HCT116 (cell line): ENCODE data around the gene FOXN1. TPM values are rescaled to one million over a fixed set of nuclear protein-coding genes. Genes with fewer than 3 reads are reported as not detected.
"Not testable (repeated sequence)": the region's sequence is repeated elsewhere in the genome, so short reads cannot be mapped to it uniquely, and the experiment has no call there.

ENCODE experiments used
- ATAC-seq: fragments of 200-7000 bp; cut with Tn5 transposase; 2 replicates; pipeline ENCODE4 v1.9.1; 2020; ENCODE audit warnings: mild to moderate bottlenecking, moderate library complexity
- BruUV-seq: library from RNA; stranded (reverse); fragments of 400-500 nt; replicated peaks from 2 replicates; lab custom pipeline; 2021; lab: Mats Ljungman, UMichigan
- CTCF ChIA-PET: fragments of 300-600 bp; sonication (Branson Sonifier 250); formaldehyde crosslinking; loops from one replicate; lab custom pipeline; 2021; ENCODE audit warnings: antibody characterized with exemption; lab: Charles Lee
- POLR2A ChIA-PET: fragments of 300-600, 350-600 bp; sonication (Branson Sonifier 250); formaldehyde crosslinking; loops from one replicate; lab custom pipeline; 2021; ENCODE audit warnings: antibody characterized with exemption; lab: Charles Lee
- RAD21 ChIA-PET, 2 experiments: fragments of 300-600 bp; sonication (Branson Sonifier 250); formaldehyde crosslinking; loops; one replicate each; lab custom pipeline; 2023; ENCODE audit warnings: low total read pairs in 2 of 2; ENCODE audit not compliant: uncharacterized antibody in 2 of 2, unreplicated experiment in 2 of 2, low non-redundant PET in 1 of 2; lab: Charles Lee
- DNase-seq: peaks from one replicate; pipeline ENCODE4 v3.0.0-alpha.2; 2010; ENCODE audit warnings: low read depth, low spot score
- H2AFZ ChIP-seq: fragments of 200-600 bp; shearing (Covaris generic), sonication (generic); 2 replicates; pipeline ENCODE4 v1.6.1; 2017; ENCODE audit warnings: low read depth, mixed run types, mixed read lengths, antibody characterized with exemption, low read length; ENCODE audit not compliant: poor library complexity, severe bottlenecking
- H3K27ac ChIP-seq: 2 replicates; pipeline ENCODE4 v1.5.1; 2012; ENCODE audit warnings: low read depth, low read length
- H3K27me3 ChIP-seq: fragments of 200-600 bp; sonication (generic); 2 replicates; pipeline ENCODE4 v1.6.1; 2016; ENCODE audit warnings: mixed run types, low read length, mixed read lengths; ENCODE audit not compliant: insufficient read depth
- H3K36me3 ChIP-seq, 2 experiments: fragments of 200-500 bp in 1 of 2; fragments of 200-600 bp in 1 of 2; sonication (Bioruptor generic) in 1 of 2; sonication (generic) in 1 of 2; 2 replicates each; pipeline versions ENCODE4 v1.5.1 to v1.6.1; 2014 to 2016; ENCODE audit warnings: low read length in 2 of 2, inconsistent platforms in 1 of 2, mixed read lengths in 1 of 2, mixed run types in 1 of 2; ENCODE audit not compliant: insufficient read depth in 2 of 2, control insufficient read depth in 1 of 2
- H3K4me1 ChIP-seq, 2 experiments: fragments of 200-600 bp in 1 of 2; sonication (generic) in 1 of 2; 2 replicates each; pipeline versions ENCODE4 v1.5.1 to v1.6.1; 2012 to 2017; ENCODE audit warnings: low read length in 2 of 2, inconsistent platforms in 1 of 2, mild to moderate bottlenecking in 1 of 2, mixed read lengths in 1 of 2, mixed run types in 1 of 2, moderate library complexity in 1 of 2; ENCODE audit not compliant: insufficient read depth in 2 of 2, control insufficient read depth in 1 of 2
- H3K4me2 ChIP-seq: fragments of 200-600 bp; sonication (generic); 2 replicates; pipeline ENCODE4 v1.6.1; 2017; ENCODE audit warnings: mixed run types, low read length, mixed read lengths
- H3K4me3 ChIP-seq, 2 experiments: fragments of 200-600 bp in 1 of 2; sonication (generic) in 1 of 2; replicated peaks in 1 of 2; 2 replicates each; pipeline ENCODE4 v1.5.1; 2011 to 2016; ENCODE audit warnings: low read length in 2 of 2, control low read depth in 1 of 2, low read depth in 1 of 2, mild to moderate bottlenecking in 1 of 2, mixed read lengths in 1 of 2, mixed run types in 1 of 2
- H3K79me2 ChIP-seq: fragments of 200-600 bp; sonication (generic); 2 replicates; pipeline ENCODE4 v1.6.1; 2017; ENCODE audit warnings: mild to moderate bottlenecking, mixed run types, low read length, moderate library complexity, mixed read lengths; ENCODE audit not compliant: insufficient read depth
- H3K9ac ChIP-seq: fragments of 200-600 bp; sonication (generic); 2 replicates; pipeline ENCODE4 v1.6.1; 2016; ENCODE audit warnings: low read length, mixed read lengths
- H3K9me2 ChIP-seq: fragments of 200-600 bp; sonication (generic), shearing (Covaris generic); 2 replicates; pipeline ENCODE4 v1.6.1; 2017; ENCODE audit warnings: mixed run types, mild to moderate bottlenecking, moderate library complexity; ENCODE audit not compliant: insufficient read depth
- H3K9me3 ChIP-seq, 2 experiments: fragments of 200-500 bp in 1 of 2; fragments of 200-600 bp in 1 of 2; sonication (Bioruptor generic) in 1 of 2; sonication (generic) in 1 of 2; 2 replicates each; pipeline ENCODE4 v1.6.1; 2014 to 2017; ENCODE audit warnings: low read length in 2 of 2, mixed read lengths in 2 of 2, inconsistent platforms in 1 of 2, low read depth in 1 of 2, mild to moderate bottlenecking in 1 of 2, mixed run types in 1 of 2, moderate library complexity in 1 of 2; ENCODE audit not compliant: control insufficient read depth in 1 of 2, insufficient read depth in 1 of 2
- H4K20me1 ChIP-seq: fragments of 200-600 bp; sonication (generic), shearing (Covaris generic); 2 replicates; pipeline ENCODE4 v1.6.1; 2017; ENCODE audit warnings: mixed run types, mild to moderate bottlenecking, moderate library complexity; ENCODE audit not compliant: insufficient read depth
- CBX3 ChIP-seq: IDR thresholded peaks from 2 replicates; pipeline ENCODE4 v1.6.1; 2012; ENCODE audit warnings: low read depth
- CEBPB ChIP-seq: IDR thresholded peaks from 2 replicates; pipeline ENCODE4 v1.6.1; 2012; ENCODE audit warnings: low read depth
- CTCF ChIP-seq, 3 experiments: fragments of 200-600 bp in 1 of 3; sonication (generic) in 1 of 3; IDR thresholded peaks in 2 of 3; conservative IDR thresholded peaks in 1 of 3; 2 replicates each; pipeline ENCODE4 v1.5.1; 2012 to 2017; ENCODE audit warnings: low read depth in 2 of 3, low read length in 2 of 3, antibody characterized with exemption in 1 of 3, borderline replicate concordance in 1 of 3, control low read depth in 1 of 3, mild to moderate bottlenecking in 1 of 3, mixed read lengths in 1 of 3, mixed run types in 1 of 3, moderate library complexity in 1 of 3; ENCODE audit not compliant: insufficient read depth in 1 of 3
- EGR1 ChIP-seq: IDR thresholded peaks from 2 replicates; pipeline ENCODE4 v1.6.1; 2012; ENCODE audit warnings: low read depth
- EZH2 ChIP-seq: fragments of 200-600 bp; sonication (generic); IDR thresholded peaks from 2 replicates; pipeline ENCODE4 v1.6.1; 2017; ENCODE audit warnings: antibody characterized with exemption, mixed run types
- EZH2phosphoT487 ChIP-seq: fragments of 200-600 bp; IDR thresholded peaks from 2 replicates; pipeline ENCODE4 v1.6.1; 2018; ENCODE audit warnings: antibody characterized with exemption, borderline replicate concordance
- FOSL1 ChIP-seq: IDR thresholded peaks from 2 replicates; pipeline ENCODE4 v1.6.1; 2012; ENCODE audit warnings: low read depth
- JUND ChIP-seq: IDR thresholded peaks from 2 replicates; pipeline ENCODE4 v1.6.1; 2012
- POLR2A ChIP-seq: IDR thresholded peaks from 2 replicates; pipeline ENCODE4 v1.7.0; 2011; ENCODE audit warnings: borderline replicate concordance; ENCODE audit not compliant: insufficient read depth, insufficient read length; ENCODE audit errors: extremely low read depth
- RAD21 ChIP-seq: IDR thresholded peaks from 2 replicates; pipeline ENCODE4 v1.6.1; 2012; ENCODE audit warnings: low read depth, mild to moderate bottlenecking
- REST ChIP-seq: IDR thresholded peaks from 2 replicates; pipeline ENCODE4 v1.6.1; 2012; ENCODE audit warnings: low read depth
- SRF ChIP-seq: IDR thresholded peaks from 2 replicates; pipeline ENCODE4 v1.6.1; 2012; ENCODE audit warnings: low read depth
- YY1 ChIP-seq: IDR thresholded peaks from 2 replicates; pipeline ENCODE4 v1.6.1; 2011; ENCODE audit warnings: low read length, low read depth, moderate library complexity, mild to moderate bottlenecking; ENCODE audit not compliant: insufficient replicate concordance; ENCODE audit errors: extremely low read depth
- ZBTB33 ChIP-seq: IDR thresholded peaks from 2 replicates; pipeline ENCODE4 v1.6.1; 2011; ENCODE audit warnings: mild to moderate bottlenecking, low read length, moderate library complexity; ENCODE audit not compliant: insufficient replicate concordance; ENCODE audit errors: extremely low read depth
- ZFX ChIP-seq: fragments of 450-650 bp; IDR thresholded peaks from 2 replicates; pipeline ENCODE4 v1.6.1; 2017
- intact Hi-C: fragments of 100-400 bp; cut with micrococcal nuclease; formaldehyde crosslinking; loops from 2 replicates; pipeline ENCODE4 v1.10.0; 2022
- total RNA-seq: library from RNA; stranded (reverse); gene quantifications from one replicate; pipeline ENCODE4 v1.2.1, GENCODE V29; 2021; ENCODE audit not compliant: unreplicated experiment

Gene FOXN1
- total RNA-seq, 1 experiment from 2014 or later = not detected

- H3K9ac ChIP-seq, H3K27ac ChIP-seq, intact Hi-C loops, CTCF ChIA-PET, H2AFZ ChIP-seq, H3K9me2 ChIP-seq, H3K27me3 ChIP-seq, H3K4me1 ChIP-seq, BruUV-seq, H3K36me3 ChIP-seq, H3K4me2 ChIP-seq, H3K79me2 ChIP-seq, RAD21 ChIA-PET, POLR2A ChIA-PET, H4K20me1 ChIP-seq, H3K9me3 ChIP-seq, ATAC-seq, DNase-seq, H3K4me3 ChIP-seq: not testable (repeated sequence)
Observed at GRCh38 chr17:28522281-28522680, 16.1 kb downstream of the FOXN1 start.

GRCh38 chr17:28523186-28523585, 17.0 kb downstream of the FOXN1 start:
- Histone ChIP-seq H3K27me3 (no peaks in the 10 kb centered on the region), H4K20me1 (no peaks in the 10 kb centered on the region), H3K9me3 (no peaks in the 10 kb centered on the region), H3K36me3 (no peaks in the 10 kb centered on the region), H3K9ac (no peak overlapping the region), H2AFZ (no peak overlapping the region), H3K79me2 (no peaks in the 10 kb centered on the region), H3K4me2 (no peak overlapping the region), H3K27ac (no peak overlapping the region), H3K9me2 (no peaks in the 10 kb centered on the region), H3K4me1 (peaks cover 0 to 8% of the 10 kb centered on the region in 2 experiments; a peak in 2 of 4 replicates), H3K4me3 (no peak overlapping the region)
- no TSS peak for BruUV-seq
- DNase-seq = no peak
- intact Hi-C loops = no loop called here
- ChIA-PET POLR2A (no interaction called here), RAD21 (no interaction called here), CTCF (no interaction called here)
- no peak for ATAC-seq
- no peak for TF ChIP-seq JUND
- TF ChIP-seq ZBTB33 = no peak
- no peak for TF ChIP-seq YY1
- TF ChIP-seq RAD21 = no peak
- TF ChIP-seq REST = no peak
- TF ChIP-seq SRF = no peak
- no peak for TF ChIP-seq POLR2A
- no peak for TF ChIP-seq EGR1
- no peak for TF ChIP-seq EZH2phosphoT487
- no peak for TF ChIP-seq EZH2
- no peak for TF ChIP-seq FOSL1
- no peak for TF ChIP-seq CBX3
- TF ChIP-seq CEBPB = no peak
- TF ChIP-seq CTCF (IDR thresholded peaks at IDR 0.05 in 2 of 3, conservative IDR thresholded peaks at IDR 0.05 in 1 of 3; ENCODE audit: borderline replicate concordance in 1 of 3, insufficient read depth in 1 of 3, low read depth in 2 of 3, low read length in 2 of 3) = no peak
- no peak for TF ChIP-seq ZFX
